ENCODE measurements around the gene BDKRB2. TPM values are rescaled to one million over a fixed set of nuclear protein-coding genes. Genes with fewer than 3 reads are reported as not detected.

Gene BDKRB2
- total and polyA plus RNA-seq, 2 of the 4 experiments (the other 2 are of a cell fraction) = 60.9 to 73.1 TPM

DNA sequence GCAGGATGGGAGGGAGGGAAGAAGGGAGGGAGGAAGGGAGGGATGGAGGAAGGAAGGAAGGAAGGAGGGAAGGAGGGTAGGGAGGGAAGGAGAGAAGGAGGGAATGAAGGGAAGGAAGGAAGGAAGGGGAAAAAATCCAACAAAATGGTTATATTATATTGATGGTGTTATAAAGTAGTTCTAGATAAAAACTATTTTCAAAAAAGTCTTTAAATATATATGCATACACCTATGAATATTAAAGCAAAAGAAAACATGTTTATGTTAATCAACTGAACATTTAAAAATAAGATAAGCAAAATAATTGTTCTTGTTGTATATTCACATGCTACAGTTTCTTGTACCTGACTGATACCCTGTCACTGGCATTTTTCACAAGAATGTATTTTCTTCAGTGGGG is 53.3 kb downstream of the BDKRB2 start:
- H2AK9ac ChIP-seq (replicated peaks; ENCODE audit: low read depth, low read length, poor library complexity) = no peak overlapping the region
- peak overlapping the region; percentile 81 for H4K91ac ChIP-seq (ENCODE audit: insufficient read depth, low read depth, low read length)
- ATAC-seq (ENCODE audit: low read depth) = no peak
- H3K4me2 ChIP-seq (ENCODE audit: low read depth, low read length) = peak overlapping the region; percentile 77
- CTCF ChIA-PET = interaction anchor here (2.5 kb wide), 1 partner anchor 17 kb away, joined by 13 read pairs; no protein-coding TSS in a partner anchor
- H3K27me3 ChIP-seq (ENCODE audit: control insufficient read depth, insufficient read depth, low read length) = no peaks in the 10 kb centered on the region
- peak overlapping the region; percentile 68 for H3K9ac ChIP-seq (ENCODE audit: low read depth, low read length)
- no peak overlapping the region for H2AFZ ChIP-seq (replicated peaks; ENCODE audit: low read length, poor library complexity)
- H2AK5ac ChIP-seq (ENCODE audit: low read depth, low read length) = peak overlapping the region; percentile 92
- no TSS peak for BruUV-seq (replicated peaks)
- TF ChIP-seq SMC3 (IDR thresholded peaks at IDR 0.05; ENCODE audit: low read depth, low read length) (no peak), CHD1 (IDR thresholded peaks at IDR 0.05; ENCODE audit: low read depth, low read length) (no peak), NFE2L2 (IDR thresholded peaks at IDR 0.05; ENCODE audit: low read depth, low read length) (no peak), MXI1 (IDR thresholded peaks at IDR 0.05; ENCODE audit: borderline replicate concordance, low read depth, low read length) (no peak), RFX5 (IDR thresholded peaks at IDR 0.05; ENCODE audit: low read depth, low read length) (no peak), POLR2A (IDR thresholded peaks at IDR 0.05; ENCODE audit: low read depth, low read length) (no peak), RCOR1 (IDR thresholded peaks at IDR 0.05; ENCODE audit: insufficient replicate concordance, low read length) (no peak), RAD21 (IDR thresholded peaks at IDR 0.05; ENCODE audit: low read length) (no peak), FOS (IDR thresholded peaks at IDR 0.05; ENCODE audit: low read depth, low read length) (no peak), CEBPB (IDR thresholded peaks at IDR 0.05; ENCODE audit: low read depth, low read length) (no peak), MAZ (IDR thresholded peaks at IDR 0.05; ENCODE audit: borderline replicate concordance, low read depth, low read length) (no peak), MAFK (IDR thresholded peaks at IDR 0.05; ENCODE audit: low read depth, low read length) (no peak)
- TF ChIP-seq, protein P1, sequence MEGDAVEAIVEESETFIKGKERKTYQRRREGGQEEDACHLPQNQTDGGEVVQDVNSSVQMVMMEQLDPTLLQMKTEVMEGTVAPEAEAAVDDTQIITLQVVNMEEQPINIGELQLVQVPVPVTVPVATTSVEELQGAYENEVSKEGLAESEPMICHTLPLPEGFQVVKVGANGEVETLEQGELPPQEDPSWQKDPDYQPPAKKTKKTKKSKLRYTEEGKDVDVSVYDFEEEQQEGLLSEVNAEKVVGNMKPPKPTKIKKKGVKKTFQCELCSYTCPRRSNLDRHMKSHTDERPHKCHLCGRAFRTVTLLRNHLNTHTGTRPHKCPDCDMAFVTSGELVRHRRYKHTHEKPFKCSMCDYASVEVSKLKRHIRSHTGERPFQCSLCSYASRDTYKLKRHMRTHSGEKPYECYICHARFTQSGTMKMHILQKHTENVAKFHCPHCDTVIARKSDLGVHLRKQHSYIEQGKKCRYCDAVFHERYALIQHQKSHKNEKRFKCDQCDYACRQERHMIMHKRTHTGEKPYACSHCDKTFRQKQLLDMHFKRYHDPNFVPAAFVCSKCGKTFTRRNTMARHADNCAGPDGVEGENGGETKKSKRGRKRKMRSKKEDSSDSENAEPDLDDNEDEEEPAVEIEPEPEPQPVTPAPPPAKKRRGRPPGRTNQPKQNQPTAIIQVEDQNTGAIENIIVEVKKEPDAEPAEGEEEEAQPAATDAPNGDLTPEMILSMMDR (conservative IDR thresholded peaks at IDR 0.05; ENCODE audit: low read depth, low read length) = no peak
- TF ChIP-seq, protein P2, sequence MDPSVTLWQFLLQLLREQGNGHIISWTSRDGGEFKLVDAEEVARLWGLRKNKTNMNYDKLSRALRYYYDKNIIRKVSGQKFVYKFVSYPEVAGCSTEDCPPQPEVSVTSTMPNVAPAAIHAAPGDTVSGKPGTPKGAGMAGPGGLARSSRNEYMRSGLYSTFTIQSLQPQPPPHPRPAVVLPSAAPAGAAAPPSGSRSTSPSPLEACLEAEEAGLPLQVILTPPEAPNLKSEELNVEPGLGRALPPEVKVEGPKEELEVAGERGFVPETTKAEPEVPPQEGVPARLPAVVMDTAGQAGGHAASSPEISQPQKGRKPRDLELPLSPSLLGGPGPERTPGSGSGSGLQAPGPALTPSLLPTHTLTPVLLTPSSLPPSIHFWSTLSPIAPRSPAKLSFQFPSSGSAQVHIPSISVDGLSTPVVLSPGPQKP (IDR thresholded peaks at IDR 0.05; ENCODE audit: borderline replicate concordance, low read depth, low read length) = no peak
- TF ChIP-seq, protein P3, sequence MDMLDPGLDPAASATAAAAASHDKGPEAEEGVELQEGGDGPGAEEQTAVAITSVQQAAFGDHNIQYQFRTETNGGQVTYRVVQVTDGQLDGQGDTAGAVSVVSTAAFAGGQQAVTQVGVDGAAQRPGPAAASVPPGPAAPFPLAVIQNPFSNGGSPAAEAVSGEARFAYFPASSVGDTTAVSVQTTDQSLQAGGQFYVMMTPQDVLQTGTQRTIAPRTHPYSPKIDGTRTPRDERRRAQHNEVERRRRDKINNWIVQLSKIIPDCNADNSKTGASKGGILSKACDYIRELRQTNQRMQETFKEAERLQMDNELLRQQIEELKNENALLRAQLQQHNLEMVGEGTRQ (IDR thresholded peaks at IDR 0.05; ENCODE audit: low read depth, low read length) = no peak
- H3K9me3 ChIP-seq (ENCODE audit: control insufficient read depth, insufficient read depth, low read length) = peaks cover 5% of the 10 kb centered on the region
- dilution Hi-C loops (cut with HindIII; ENCODE audit: low sequenced_read_pairs, unreplicated experiment) (no loop called here), intact Hi-C loops (cut with micrococcal nuclease) (loop anchor here (5.0 kb wide), 1 partner anchor 156 kb away; no protein-coding TSS in a partner anchor), in situ Hi-C loops (cut with MboI; ENCODE audit: low sequenced_read_pairs) (loop anchor here (25.0 kb wide), 1 partner anchor 721 kb away; the partner anchor contains the start of gene GLRX5)
- peak overlapping the region; percentile 91 to 99; a peak in 3 of 4 replicates for H4K8ac ChIP-seq (ENCODE audit: low read depth in 2 of 2, low read length in 2 of 2)
- H3K36me3 ChIP-seq (ENCODE audit: control insufficient read depth, insufficient read depth, low read length) = peaks cover 28% of the 10 kb centered on the region
- peaks cover 22% of the 10 kb centered on the region; the same call in 1 of the 2 replicates for H4K20me1 ChIP-seq (ENCODE audit: insufficient read depth, low read length)
- peak overlapping the region; percentile 92 for H3K27ac ChIP-seq (ENCODE audit: insufficient read depth, low read length)
- H3K56ac ChIP-seq (ENCODE audit: extremely low read depth, insufficient read depth, low read length) = no peak overlapping the region; the same call in 1 of the 2 replicates
- H2BK15ac ChIP-seq (ENCODE audit: low read depth, low read length) = no peak overlapping the region; the same call in 2 of the 3 replicates
- H3K4me1 ChIP-seq (ENCODE audit: control insufficient read depth, insufficient read depth, low read length) = peaks cover 36% of the 10 kb centered on the region
- H3K18ac ChIP-seq (ENCODE audit: low read depth, low read length) = peak overlapping the region; percentile 94
- no peak for DNase-seq
- H2BK5ac ChIP-seq (ENCODE audit: low read depth, low read length, poor library complexity, severe bottlenecking) = peak overlapping the region; percentile 98
- peak overlapping the region; percentile 100 for H2BK120ac ChIP-seq (ENCODE audit: low read depth, low read length)
- POLR2A ChIA-PET (ENCODE audit: unreplicated experiment) = interaction anchor here (0.5 to 2.1 kb wide), 5 partner anchors 53 to 152 kb away, joined by 3 to 11 read pairs (median 4); no protein-coding TSS in a partner anchor
- peak overlapping the region; percentile 90; the same call in 1 of the 2 replicates for H4K5ac ChIP-seq (ENCODE audit: low read depth, low read length)
- peak overlapping the region; percentile 99 for H3K4ac ChIP-seq (ENCODE audit: low read depth, low read length)
- H2BK20ac ChIP-seq (ENCODE audit: low read depth, low read length) = peak overlapping the region; percentile 65; the same call in 1 of the 2 replicates
- peak overlapping the region; percentile 59 for H3K4me3 ChIP-seq (ENCODE audit: insufficient read depth, low read depth, low read length)
- peak overlapping the region; percentile 70; the same call in 1 of the 2 replicates for H3K23ac ChIP-seq (ENCODE audit: low read depth, low read length)
- peaks cover 20% of the 10 kb centered on the region for H3K9me1 ChIP-seq (ENCODE audit: insufficient read depth, low read length)
- peaks cover 23 to 56% of the 10 kb centered on the region in 2 experiments; a peak in 3 of 4 replicates for H3K79me1 ChIP-seq (ENCODE audit: low read depth in 1 of 2, low read length in 2 of 2)
- H3K14ac ChIP-seq (replicated peaks; ENCODE audit: low read depth, low read length) = peak overlapping the region; percentile 88

Data from IMR-90 (cell line).